ENCODE measurements around the gene SLC22A23.

DNA sequence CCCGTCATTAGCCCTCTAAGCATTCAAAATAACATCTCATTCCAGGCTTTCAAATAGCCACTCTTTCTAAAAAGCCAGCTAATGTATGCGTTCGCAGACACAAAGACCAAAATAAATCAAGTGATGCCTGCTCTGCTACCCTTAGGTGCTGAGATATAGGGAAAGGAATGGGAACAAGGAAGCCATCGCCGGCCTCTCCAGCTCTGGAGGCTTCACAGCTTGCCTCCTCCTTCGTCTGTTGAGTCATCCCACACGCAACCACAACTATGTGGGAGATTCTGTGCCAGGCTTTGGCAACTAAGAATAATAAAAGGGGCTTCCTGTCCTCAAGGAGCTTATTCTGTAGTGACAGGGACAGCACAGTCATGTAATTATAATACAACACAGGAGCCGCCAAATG is 27.3 kb upstream of the SLC22A23 start:
- TF ChIP-seq TAF1 (IDR thresholded peaks at IDR 0.05; ENCODE audit: low read depth) (no peak), FOXM1 (IDR thresholded peaks at IDR 0.05; ENCODE audit: borderline replicate concordance, low read depth) (no peak), CEBPB (IDR thresholded peaks at IDR 0.05) (no peak), YY1 (IDR thresholded peaks at IDR 0.05; ENCODE audit: low read depth) (no peak), RAD21 (IDR thresholded peaks at IDR 0.05; ENCODE audit: low read depth) (no peak), EP300 (IDR thresholded peaks at IDR 0.05; ENCODE audit: borderline replicate concordance) (no peak), TCF12 (IDR thresholded peaks at IDR 0.05; ENCODE audit: low read depth) (no peak), EGR1 (IDR thresholded peaks at IDR 0.05) (no peak), TEAD4 (IDR thresholded peaks at IDR 0.05) (no peak), NFIC (IDR thresholded peaks at IDR 0.05) (no peak)
- TF ChIP-seq, protein P1, sequence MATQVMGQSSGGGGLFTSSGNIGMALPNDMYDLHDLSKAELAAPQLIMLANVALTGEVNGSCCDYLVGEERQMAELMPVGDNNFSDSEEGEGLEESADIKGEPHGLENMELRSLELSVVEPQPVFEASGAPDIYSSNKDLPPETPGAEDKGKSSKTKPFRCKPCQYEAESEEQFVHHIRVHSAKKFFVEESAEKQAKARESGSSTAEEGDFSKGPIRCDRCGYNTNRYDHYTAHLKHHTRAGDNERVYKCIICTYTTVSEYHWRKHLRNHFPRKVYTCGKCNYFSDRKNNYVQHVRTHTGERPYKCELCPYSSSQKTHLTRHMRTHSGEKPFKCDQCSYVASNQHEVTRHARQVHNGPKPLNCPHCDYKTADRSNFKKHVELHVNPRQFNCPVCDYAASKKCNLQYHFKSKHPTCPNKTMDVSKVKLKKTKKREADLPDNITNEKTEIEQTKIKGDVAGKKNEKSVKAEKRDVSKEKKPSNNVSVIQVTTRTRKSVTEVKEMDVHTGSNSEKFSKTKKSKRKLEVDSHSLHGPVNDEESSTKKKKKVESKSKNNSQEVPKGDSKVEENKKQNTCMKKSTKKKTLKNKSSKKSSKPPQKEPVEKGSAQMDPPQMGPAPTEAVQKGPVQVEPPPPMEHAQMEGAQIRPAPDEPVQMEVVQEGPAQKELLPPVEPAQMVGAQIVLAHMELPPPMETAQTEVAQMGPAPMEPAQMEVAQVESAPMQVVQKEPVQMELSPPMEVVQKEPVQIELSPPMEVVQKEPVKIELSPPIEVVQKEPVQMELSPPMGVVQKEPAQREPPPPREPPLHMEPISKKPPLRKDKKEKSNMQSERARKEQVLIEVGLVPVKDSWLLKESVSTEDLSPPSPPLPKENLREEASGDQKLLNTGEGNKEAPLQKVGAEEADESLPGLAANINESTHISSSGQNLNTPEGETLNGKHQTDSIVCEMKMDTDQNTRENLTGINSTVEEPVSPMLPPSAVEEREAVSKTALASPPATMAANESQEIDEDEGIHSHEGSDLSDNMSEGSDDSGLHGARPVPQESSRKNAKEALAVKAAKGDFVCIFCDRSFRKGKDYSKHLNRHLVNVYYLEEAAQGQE (IDR thresholded peaks at IDR 0.05; ENCODE audit: low read depth): no peak
- TF ChIP-seq, protein P2, sequence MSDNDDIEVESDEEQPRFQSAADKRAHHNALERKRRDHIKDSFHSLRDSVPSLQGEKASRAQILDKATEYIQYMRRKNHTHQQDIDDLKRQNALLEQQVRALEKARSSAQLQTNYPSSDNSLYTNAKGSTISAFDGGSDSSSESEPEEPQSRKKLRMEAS (IDR thresholded peaks at IDR 0.05): no peak
- TF ChIP-seq, protein P3, sequence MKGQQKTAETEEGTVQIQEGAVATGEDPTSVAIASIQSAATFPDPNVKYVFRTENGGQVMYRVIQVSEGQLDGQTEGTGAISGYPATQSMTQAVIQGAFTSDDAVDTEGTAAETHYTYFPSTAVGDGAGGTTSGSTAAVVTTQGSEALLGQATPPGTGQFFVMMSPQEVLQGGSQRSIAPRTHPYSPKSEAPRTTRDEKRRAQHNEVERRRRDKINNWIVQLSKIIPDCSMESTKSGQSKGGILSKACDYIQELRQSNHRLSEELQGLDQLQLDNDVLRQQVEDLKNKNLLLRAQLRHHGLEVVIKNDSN (IDR thresholded peaks at IDR 0.05): no peak
